NCI-H146 (cell line): ENCODE results near the gene BMS1.
"Not testable (repeated sequence)": the region's sequence is repeated elsewhere in the genome, so short reads cannot be mapped to it uniquely, and the experiment has no call there.

Source experiments
- DNase-seq: peaks from one replicate; lab custom pipeline; 2025; lab: John Stamatoyannopoulos, UW

The BMS1 gene

DNA sequence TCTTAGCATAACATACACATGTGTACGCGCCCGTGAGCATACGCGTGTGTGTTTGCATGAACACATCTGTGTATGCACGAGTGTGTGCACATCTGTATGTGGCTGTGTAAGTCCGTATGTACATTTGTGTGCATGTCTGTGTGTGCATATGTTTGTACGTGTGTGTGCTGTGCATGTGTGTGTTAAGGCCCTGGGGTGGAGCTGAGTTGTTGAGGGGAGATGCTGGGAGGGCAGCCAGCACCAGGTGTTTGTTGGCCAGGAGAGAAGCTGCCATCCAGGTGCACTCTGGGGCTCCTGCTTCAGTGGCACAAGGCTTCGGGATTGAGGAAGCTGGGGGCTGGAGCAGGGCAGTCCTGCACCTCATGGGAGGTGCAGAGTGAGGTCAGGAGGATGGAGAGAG is 85.0 kb downstream of the BMS1 start:
- DNase-seq = no peak

- no peak for DNase-seq
These were observed 85.9 kb downstream of the BMS1 start for GRCh38 chr10:42868530-42868929.

DNA sequence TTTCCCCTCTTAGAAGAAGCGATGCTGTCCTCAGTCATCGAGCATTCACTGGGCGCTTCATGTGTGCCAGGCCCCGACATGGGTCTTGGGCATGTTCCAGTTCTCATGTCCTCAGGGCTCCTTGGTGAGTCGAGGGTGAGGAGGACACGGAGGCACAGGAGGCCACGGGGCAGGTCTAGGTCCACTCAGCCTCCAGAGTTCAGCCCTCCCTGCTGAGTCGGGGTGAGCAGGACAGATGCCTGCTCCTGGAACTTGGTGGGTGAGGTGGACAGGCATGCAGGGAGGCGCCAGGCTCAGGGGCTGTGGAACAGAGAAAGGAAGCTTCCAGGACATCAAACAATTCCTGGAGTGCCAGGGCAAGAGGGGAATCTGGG is 87.4 kb downstream of the BMS1 start:
- no peak for DNase-seq

GRCh38 chr10:42871138-42871641 is 88.6 kb downstream of the BMS1 start:
- not testable (repeated sequence) for DNase-seq

GRCh38 chr10:42871823-42872222 is 89.2 kb downstream of the BMS1 start:
- DNase-seq = no peak

GRCh38 chr10:42872865-42873435 is 90.4 kb downstream of the BMS1 start:
- DNase-seq = no peak

- no peak for DNase-seq
These were observed 92.3 kb downstream of the BMS1 start for GRCh38 chr10:42874713-42875387.

GRCh38 chr10:42875388-42875755 is 92.8 kb downstream of the BMS1 start:
- no peak for DNase-seq

GRCh38 chr10:42875798-42876341 is 93.3 kb downstream of the BMS1 start:
- no peak for DNase-seq

DNA sequence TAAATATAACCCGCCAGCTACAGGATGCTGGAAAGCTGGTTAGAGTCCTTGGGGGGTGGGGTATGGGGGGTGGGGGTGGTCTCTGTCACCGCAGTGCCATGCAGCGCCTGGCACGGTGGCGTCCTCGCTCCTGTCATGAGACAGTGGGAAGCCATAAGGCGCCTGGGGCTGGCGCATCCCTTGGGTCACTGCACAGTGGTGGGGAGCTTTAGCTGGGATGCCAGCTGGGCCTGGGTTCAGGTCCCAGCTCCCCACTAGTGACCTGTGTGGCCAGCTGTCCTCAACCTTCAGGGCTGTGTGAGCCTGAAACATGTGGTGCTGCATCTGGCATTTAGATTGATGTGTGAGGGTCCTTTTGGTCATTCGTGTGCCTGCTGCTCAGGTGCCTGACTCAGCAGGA is 93.9 kb downstream of the BMS1 start:
- DNase-seq = no peak

DNA sequence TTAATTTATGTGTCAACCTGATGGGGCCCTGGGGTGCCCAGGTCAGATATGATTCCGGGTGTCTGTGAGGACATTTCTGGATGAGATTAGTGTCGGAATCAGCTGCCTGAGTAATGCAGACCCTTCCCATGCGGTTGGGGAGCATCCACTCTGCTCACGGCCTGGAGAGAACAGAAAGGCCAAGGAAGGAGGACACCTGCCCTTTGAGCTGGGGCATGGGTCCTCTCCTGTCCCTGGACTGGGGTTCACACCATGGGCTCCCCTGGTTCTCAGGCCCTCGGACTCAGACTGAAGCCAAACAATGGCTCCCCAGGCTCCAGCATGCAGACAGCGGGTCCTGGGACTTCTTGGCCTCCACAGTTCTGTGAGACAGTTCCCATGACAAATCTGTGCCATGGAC is 94.3 kb downstream of the BMS1 start:
- DNase-seq = no peak

DNA sequence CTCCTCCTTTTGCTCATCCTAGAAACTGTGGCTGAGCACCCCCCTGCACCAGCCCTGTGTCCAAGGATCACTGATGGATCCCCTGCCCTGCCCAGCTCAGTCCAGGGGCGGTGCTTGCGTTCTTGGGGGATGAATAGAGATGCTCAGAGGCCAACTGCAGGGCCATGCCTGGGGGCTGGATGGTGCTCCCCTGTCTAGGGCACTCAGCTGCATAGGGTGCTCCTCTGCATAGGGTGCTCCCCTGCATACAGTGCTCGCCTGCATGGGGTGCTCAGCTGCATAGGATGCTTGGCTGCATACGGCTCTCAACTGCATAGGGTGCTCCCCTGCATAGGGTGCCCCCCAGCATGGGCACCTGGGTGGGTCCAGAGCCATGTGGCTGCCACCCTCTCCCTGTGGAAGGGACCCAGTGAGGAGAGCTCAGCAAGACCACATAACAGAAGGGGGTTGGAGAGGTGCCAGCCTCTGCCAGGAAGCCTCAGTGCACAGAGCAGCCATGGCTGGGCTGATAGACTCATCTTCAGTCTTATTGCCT is 95.0 kb downstream of the BMS1 start:
- DNase-seq = no peak

DNA sequence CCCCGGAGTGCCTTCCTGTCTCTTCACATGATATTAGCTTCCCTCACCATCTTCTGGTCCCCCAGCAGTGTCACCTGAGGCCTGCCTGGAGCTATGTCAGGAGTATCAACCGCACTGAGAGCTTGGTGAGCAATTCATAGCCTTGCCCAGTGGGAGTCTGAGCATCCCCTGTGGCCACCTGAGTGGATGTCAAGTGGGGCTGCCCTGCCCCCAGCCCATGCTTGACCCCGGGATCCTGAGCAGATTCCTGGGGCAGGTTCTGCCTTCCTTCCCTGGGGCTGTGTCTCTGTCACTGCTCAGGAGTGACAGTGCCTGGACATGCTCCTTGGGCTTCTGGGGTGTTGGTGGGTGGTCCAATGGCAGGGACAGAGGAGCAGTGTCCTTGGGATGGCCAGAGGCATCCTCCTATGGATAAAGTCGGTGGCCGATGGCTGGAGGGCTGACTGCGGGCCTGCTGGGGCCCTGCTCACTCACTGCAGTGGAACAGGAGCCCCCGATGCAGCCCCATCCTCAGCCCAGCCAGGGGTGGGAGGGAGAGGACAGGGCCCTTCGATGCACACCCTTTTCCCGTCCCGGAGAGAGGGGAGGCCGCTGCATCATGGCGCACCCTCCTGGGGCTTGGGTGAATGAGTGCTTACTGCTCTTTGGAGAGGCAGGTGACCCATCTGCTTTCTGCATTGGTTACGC is 95.7 kb downstream of the BMS1 start:
- DNase-seq = no peak

DNA sequence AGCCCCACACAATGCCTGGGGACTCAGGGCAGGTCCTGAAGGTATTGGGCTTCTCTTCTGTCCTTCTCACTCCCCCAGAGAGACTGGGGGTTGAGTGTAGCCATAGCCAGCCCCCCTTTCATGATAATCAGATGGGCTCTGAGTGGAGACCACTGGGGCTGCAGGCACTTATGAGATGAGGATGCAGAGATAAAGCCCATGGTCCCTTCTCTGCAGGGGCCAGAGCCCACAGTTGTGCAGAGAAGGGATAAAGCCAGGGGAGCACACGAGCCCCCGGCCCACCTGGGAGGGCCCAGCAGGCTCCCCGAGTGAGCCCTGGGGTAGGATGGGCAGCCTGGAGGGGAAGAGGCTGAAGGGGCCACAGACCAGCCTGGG is 96.2 kb downstream of the BMS1 start:
- no peak for DNase-seq

DNA sequence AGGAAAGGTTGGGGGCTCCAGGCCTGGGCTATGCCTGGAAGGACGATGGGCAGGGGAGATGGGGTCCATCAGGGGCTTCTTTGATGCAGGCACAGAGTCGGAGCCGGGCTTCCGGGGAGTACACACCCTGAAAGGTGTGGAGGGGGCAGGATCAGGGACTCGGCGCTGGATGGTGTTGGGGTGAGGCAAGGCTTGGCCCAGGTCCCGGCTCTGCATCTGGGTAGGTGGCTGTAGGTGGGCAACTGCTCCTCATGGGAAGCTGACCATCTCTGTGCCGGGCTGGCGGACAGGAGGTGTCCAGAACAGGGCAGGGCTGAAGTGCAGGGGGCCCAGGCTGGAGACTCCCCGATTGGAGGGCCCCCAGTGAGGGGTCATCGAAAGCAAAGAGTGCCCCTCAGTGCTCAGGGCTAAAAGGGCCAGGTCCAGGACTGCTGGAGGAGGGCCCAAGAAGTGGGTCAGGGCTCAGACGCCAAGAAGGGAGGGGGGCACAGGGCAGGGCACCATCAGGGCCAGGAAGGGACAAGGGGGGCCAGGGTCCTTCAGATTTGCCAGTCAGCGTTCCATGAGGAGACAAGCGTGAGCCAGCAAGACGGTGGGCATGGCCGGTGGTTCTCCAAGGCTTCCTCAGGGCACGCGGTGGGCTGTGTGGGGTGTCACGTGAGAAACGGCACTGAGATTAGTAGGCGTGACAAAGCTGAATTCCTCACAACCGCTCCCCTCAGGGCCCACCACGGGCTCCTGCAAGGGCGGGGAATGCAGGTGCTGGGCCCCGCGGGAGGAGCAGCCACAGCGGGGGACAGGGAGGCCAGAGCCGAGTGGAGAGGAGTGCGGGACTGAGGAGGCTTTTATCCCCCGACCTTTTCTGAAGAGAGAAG is 97.0 kb downstream of the BMS1 start:
- no peak for DNase-seq

- no peak for DNase-seq
These were observed 97.6 kb downstream of the BMS1 start for GRCh38 chr10:42880255-42880620.

DNA sequence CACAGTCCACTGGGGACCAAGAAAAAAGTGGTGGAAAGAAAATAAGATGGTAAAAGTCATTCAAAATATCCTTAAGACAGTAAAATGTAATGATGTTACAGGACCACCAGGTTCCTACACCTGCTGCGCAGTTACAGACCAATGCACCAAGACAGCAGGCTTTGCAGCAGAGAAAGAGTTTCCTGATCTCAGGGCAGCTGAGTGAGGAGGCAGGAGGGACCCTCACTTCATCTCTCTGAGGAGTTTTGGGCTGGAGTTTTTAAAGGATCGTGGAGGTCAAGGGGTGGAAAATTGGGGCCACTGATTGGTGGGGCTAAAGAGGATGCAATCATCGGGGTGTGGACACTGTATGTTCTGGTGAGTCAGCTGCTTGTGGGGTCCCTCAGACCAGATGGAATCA is 100.0 kb downstream of the BMS1 start:
- DNase-seq = no peak
